ENCODE data around the gene SHISA9. TPM values are rescaled to one million over a fixed set of nuclear protein-coding genes. Genes with fewer than 3 reads are reported as not detected.

Gene SHISA9
- total RNA-seq, 6 donors from 2014 or later: 0.13 to 1.7 (median 0.20) TPM; not detected in 2

DNA sequence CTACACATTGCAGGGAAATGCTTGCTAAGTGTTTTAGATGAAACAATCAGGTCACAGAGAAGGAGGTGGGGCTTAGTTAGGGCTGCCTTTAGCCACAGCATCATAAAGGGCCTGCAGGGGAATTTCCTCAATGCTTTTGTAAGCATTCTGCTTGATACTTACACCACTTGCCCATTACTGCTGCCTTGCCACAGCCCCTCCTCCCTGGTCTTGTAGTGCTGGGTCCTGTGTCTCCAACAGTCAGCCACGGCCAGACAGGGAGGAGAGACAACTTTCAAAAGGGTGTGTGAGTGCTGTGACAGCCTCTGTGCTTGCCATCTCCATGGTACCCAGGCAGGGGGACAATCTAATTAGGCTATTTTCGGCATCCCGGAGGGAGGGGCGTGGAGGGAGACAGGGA, 111.2 kb downstream of the SHISA9 start:
- Histone ChIP-seq H3K36me3 (no peaks in the 10 kb centered on the region), H3K9me3 (no peaks in the 10 kb centered on the region), H3K27me3 (no peaks in the 10 kb centered on the region), H3K4me1 (no peaks in the 10 kb centered on the region), H3K27ac (no peak overlapping the region), H3K4me3 (no peak overlapping the region)
- ATAC-seq (ENCODE audit: low FRiP score in 2 of 2): no peak
- 29 to 32% methylated on average over 3 to 4 of the region's 4 CpGs for WGBS, 2 donors
- DNase-seq: no peak
- no peak for TF ChIP-seq EP300 (IDR thresholded peaks at IDR 0.05)
- TF ChIP-seq, protein P1, sequence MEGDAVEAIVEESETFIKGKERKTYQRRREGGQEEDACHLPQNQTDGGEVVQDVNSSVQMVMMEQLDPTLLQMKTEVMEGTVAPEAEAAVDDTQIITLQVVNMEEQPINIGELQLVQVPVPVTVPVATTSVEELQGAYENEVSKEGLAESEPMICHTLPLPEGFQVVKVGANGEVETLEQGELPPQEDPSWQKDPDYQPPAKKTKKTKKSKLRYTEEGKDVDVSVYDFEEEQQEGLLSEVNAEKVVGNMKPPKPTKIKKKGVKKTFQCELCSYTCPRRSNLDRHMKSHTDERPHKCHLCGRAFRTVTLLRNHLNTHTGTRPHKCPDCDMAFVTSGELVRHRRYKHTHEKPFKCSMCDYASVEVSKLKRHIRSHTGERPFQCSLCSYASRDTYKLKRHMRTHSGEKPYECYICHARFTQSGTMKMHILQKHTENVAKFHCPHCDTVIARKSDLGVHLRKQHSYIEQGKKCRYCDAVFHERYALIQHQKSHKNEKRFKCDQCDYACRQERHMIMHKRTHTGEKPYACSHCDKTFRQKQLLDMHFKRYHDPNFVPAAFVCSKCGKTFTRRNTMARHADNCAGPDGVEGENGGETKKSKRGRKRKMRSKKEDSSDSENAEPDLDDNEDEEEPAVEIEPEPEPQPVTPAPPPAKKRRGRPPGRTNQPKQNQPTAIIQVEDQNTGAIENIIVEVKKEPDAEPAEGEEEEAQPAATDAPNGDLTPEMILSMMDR (IDR thresholded peaks at IDR 0.05): no peak
- TF ChIP-seq POLR2AphosphoS5 (IDR thresholded peaks at IDR 0.05): no peak
- no peak for TF ChIP-seq POLR2A (IDR thresholded peaks at IDR 0.05)

DNA sequence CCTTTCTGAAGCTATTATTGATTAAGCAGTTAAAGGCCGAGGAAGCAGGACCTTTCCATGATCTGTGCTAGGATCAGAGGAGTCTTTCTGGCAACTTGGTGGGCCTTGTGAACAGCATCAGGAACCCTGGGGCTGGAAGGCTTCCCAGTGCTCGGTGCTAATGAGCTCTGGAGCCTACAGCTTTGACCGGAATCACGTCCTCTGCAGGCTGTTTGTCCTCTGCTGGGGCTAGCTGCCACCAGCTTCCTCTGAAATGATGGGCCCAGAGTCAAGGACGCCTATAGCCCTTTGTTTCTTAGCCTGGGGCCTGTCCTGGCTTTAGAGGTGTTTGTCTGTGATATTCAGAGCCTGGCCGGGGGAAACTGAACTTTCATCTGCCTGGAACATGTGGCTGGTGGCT, 111.6 kb downstream of the SHISA9 start:
- Histone ChIP-seq H3K9me3 (no peaks in the 10 kb centered on the region), H3K27me3 (no peaks in the 10 kb centered on the region), H3K4me3 (no peak overlapping the region), H3K27ac (no peak overlapping the region), H3K4me1 (no peaks in the 10 kb centered on the region), H3K36me3 (no peaks in the 10 kb centered on the region)
- TF ChIP-seq, protein P1 (IDR thresholded peaks at IDR 0.05): no peak
- DNase-seq (no peak), ATAC-seq (ENCODE audit: low FRiP score in 2 of 2) (no peak)
- WGBS, 2 donors: 45 to 64% methylated on average over 5 to 6 of the region's 6 CpGs

DNA sequence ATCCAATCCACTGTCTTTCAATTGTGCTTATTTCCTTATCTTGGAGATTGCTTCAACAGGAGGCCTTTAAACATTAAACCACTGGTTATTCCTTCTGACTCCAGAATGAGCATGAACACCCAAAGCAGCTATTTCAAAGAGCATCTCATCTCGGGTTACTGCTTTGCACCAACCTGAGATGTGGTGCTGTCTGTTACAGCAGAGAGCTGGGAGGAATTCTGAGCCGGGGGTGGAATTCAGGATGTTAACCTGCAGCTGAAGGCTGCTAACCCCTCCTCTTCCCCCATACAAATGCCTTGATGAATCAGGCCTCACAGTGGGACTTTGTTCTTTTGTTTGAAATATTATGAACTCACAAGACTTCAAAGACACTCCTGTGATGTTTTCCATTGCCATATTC, 113.1 kb downstream of the SHISA9 start:
- TF ChIP-seq POLR2AphosphoS5 (IDR thresholded peaks at IDR 0.05) (no peak), POLR2A (IDR thresholded peaks at IDR 0.05) (no peak), EP300 (IDR thresholded peaks at IDR 0.05) (no peak)
- TF ChIP-seq, protein P1 (IDR thresholded peaks at IDR 0.05): no peak
- ATAC-seq (ENCODE audit: low FRiP score in 2 of 2) (no peak), DNase-seq (no peak)
- Histone ChIP-seq H3K4me3 (no peak overlapping the region), H3K36me3 (no peaks in the 10 kb centered on the region), H3K4me1 (no peaks in the 10 kb centered on the region), H3K27ac (no peak overlapping the region), H3K27me3 (no peaks in the 10 kb centered on the region), H3K9me3 (no peaks in the 10 kb centered on the region)
- 8 to 10% methylated on average over 2 of the region's 2 CpGs for WGBS, 2 donors

DNA sequence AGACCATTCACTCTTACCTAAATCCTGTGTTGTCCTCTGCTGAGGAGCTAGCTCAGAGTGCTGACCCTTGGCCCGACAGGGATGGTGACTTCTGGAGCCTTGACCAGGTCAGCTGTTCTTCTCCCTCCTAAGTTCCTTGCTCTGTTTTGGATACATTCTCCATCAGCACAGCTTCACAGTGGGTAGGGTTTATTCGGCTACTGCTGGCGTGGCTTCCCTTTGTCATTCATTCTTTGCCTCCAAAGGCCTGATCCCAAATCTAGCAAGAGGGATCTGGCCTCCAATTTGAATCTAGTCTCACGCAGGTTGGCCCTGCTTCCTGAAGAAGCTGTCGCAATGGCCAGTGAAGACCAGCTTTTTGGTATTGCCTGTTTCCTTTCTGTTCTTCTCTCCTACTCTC, 116.6 kb downstream of the SHISA9 start:
- WGBS, 2 donors: 71 to 72% methylated on average over 5 of the region's 5 CpGs
- ATAC-seq (ENCODE audit: low FRiP score in 2 of 2) (no peak), DNase-seq (no peak)
- Histone ChIP-seq H3K27ac (no peak overlapping the region), H3K27me3 (no peaks in the 10 kb centered on the region), H3K36me3 (no peaks in the 10 kb centered on the region), H3K4me3 (no peak overlapping the region), H3K4me1 (no peaks in the 10 kb centered on the region), H3K9me3 (no peaks in the 10 kb centered on the region)
- no peak for TF ChIP-seq EP300 (IDR thresholded peaks at IDR 0.05)
- TF ChIP-seq, protein P1 (IDR thresholded peaks at IDR 0.05): no peak
- no peak for TF ChIP-seq POLR2AphosphoS5 (IDR thresholded peaks at IDR 0.05)
- no peak for TF ChIP-seq POLR2A (IDR thresholded peaks at IDR 0.05)

DNA sequence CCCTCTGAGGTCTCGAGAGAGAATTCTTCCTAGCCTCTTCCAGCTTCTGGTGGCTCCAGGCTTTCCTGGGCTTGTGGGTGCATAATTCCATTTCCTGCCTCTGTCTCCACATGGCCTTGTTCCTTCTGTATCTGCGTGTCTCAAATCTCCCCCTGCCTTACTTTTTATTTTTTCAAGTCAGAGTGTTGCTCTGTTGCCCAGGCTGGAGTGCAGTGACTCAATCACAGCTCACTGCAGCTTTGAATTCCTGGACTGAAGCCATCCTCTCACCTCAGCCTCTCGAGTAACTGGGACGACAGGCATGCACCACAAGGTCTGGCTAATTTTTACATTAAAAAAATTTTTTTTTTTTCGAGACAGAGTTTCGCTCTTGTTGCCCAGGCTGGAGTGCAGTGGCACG, 120.6 kb downstream of the SHISA9 start:
- H3K27me3 ChIP-seq: no peaks in the 10 kb centered on the region
- DNase-seq: no peak
- no peak for ATAC-seq (ENCODE audit: low FRiP score in 2 of 2)
- H3K36me3 ChIP-seq: no peaks in the 10 kb centered on the region
- no peak overlapping the region for H3K27ac ChIP-seq
- no peaks in the 10 kb centered on the region for H3K4me1 ChIP-seq
- no peak overlapping the region for H3K4me3 ChIP-seq
- no peak for TF ChIP-seq EP300 (IDR thresholded peaks at IDR 0.05)
- no peak for TF ChIP-seq POLR2AphosphoS5 (IDR thresholded peaks at IDR 0.05)
- TF ChIP-seq POLR2A (IDR thresholded peaks at IDR 0.05): no peak
- TF ChIP-seq, protein P1 (IDR thresholded peaks at IDR 0.05): no peak
- WGBS, 2 donors: 72 to 78% methylated on average over 7 of the region's 7 CpGs
- no peaks in the 10 kb centered on the region for H3K9me3 ChIP-seq
